Fibroblast of the conjunctiva (primary cell): ENCODE data around the gene IL5.
"Not testable (repeated sequence)": the region's sequence is repeated elsewhere in the genome, so short reads cannot be mapped to it uniquely, and the experiment has no call there.

ENCODE experiments used
- DNase-seq: peaks from one replicate; pipeline ENCODE4 v3.0.0-alpha.2; 2010; ENCODE audit warnings: low read depth

Gene IL5

GRCh38 chr5:132543472-132544201 lies at the start of gene IL5:
Gene IL5, minus strand, starts transcription at chr5:132543522. Its CDS starts 44 bp downstream, at chr5:132543478.
- no peak for DNase-seq

GRCh38 chr5:132592521-132592920 lies 49.2 kb upstream of the IL5 start:
- DNase-seq = no peak

GRCh38 chr5:132591145-132591544 lies 47.8 kb upstream of the IL5 start:
- no peak for DNase-seq

GRCh38 chr5:132589467-132589866 lies 46.1 kb upstream of the IL5 start:
- no peak for DNase-seq

GRCh38 chr5:132586063-132586462 lies 42.7 kb upstream of the IL5 start:
- no peak for DNase-seq

- DNase-seq = not testable (repeated sequence)
Measured at GRCh38 chr5:132584560-132584959, 41.2 kb upstream of the IL5 start.

- no peak for DNase-seq
Measured at GRCh38 chr5:132576123-132576522, 32.8 kb upstream of the IL5 start.

- no peak for DNase-seq
Measured at GRCh38 chr5:132566657-132567056, 23.3 kb upstream of the IL5 start.

GRCh38 chr5:132564555-132564954 lies 21.2 kb upstream of the IL5 start:
- DNase-seq = not testable (repeated sequence)

GRCh38 chr5:132561601-132562000 lies 18.3 kb upstream of the IL5 start:
- DNase-seq = no peak

- DNase-seq = no peak
Measured at GRCh38 chr5:132559383-132560060, 16.2 kb upstream of the IL5 start.

GRCh38 chr5:132557478-132558172 lies 14.3 kb upstream of the IL5 start:
- DNase-seq = no peak

- DNase-seq = peak; percentile 81
Measured at GRCh38 chr5:132556763-132557477, 13.6 kb upstream of the IL5 start, which contains the start of gene RAD50. Gene RAD50, plus strand, starts transcription at chr5:132556977. Its CDS starts 348 bp downstream, at chr5:132557325.

- DNase-seq = no peak
Measured at GRCh38 chr5:132556153-132556762, 12.9 kb upstream of the IL5 start.

GRCh38 chr5:132549576-132549975 lies 6.3 kb upstream of the IL5 start:
- DNase-seq = no peak

- not testable (repeated sequence) for DNase-seq
Measured at GRCh38 chr5:132548834-132549233, 5.5 kb upstream of the IL5 start.

GRCh38 chr5:132547269-132547668 lies 3.9 kb upstream of the IL5 start:
- no peak for DNase-seq

GRCh38 chr5:132546108-132546507 lies 2.8 kb upstream of the IL5 start:
- DNase-seq = no peak

- DNase-seq = no peak
Measured at GRCh38 chr5:132540764-132541163, 2.6 kb downstream of the IL5 start.

- no peak for DNase-seq
Measured at GRCh38 chr5:132540149-132540548, 3.2 kb downstream of the IL5 start.

- no peak for DNase-seq
Measured at GRCh38 chr5:132539716-132540115, 3.6 kb downstream of the IL5 start.

GRCh38 chr5:132530946-132531345 lies 12.4 kb downstream of the IL5 start:
- no peak for DNase-seq
